Activated T-cell treated with anti-CD3 and anti-CD28 coated beads for 1 hour (primary cell): ENCODE measurements around the gene GATA2.

Experiments
- DNase-seq: peaks from one replicate; pipeline ENCODE4 v3.0.0-alpha.2; 2020; ENCODE audit warnings: low read depth

The GATA2 gene

DNA sequence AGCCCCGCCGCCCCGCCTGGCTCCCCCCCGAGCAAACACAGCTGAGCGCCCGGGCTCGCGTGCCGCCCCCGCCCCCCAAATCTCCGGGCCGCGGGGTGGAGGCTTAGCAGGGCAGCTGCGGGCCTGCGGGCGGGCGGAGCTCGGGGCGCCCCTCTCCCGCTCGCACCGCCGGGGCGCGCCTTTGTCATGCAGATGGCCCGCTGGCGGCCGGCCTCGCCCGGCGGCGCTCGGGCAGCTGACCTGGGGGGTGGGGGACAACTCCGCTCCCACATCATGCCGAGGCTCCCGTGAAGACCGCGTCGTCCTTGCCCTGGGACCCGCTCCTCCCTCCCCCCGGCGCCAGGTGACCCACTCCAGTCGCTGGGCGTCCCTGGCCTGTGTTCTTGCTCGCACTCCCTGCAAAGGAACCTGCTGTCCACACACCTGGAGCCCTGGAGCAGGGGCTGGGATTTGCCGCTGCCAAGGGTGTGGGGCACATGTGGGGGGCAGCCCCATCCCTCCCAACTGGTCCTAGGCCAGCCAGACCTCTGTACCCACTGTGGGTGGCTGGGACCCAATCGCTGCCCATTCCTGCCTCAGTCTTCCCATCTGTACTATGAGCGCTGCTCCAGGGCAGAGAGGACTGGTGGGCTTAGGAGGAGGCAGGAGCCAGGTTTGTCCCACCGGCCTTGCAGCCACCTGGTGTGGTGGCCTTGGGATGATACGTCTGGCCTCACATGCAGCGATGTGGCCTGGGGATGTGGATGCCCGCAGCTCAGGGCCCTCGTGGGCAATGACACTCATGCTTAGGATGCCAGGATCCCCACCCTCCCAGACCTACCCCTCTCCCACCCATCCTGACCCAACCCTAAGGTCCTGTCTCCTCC, 59.8 kb downstream of the GATA2 start:
- no peak for DNase-seq

DNA sequence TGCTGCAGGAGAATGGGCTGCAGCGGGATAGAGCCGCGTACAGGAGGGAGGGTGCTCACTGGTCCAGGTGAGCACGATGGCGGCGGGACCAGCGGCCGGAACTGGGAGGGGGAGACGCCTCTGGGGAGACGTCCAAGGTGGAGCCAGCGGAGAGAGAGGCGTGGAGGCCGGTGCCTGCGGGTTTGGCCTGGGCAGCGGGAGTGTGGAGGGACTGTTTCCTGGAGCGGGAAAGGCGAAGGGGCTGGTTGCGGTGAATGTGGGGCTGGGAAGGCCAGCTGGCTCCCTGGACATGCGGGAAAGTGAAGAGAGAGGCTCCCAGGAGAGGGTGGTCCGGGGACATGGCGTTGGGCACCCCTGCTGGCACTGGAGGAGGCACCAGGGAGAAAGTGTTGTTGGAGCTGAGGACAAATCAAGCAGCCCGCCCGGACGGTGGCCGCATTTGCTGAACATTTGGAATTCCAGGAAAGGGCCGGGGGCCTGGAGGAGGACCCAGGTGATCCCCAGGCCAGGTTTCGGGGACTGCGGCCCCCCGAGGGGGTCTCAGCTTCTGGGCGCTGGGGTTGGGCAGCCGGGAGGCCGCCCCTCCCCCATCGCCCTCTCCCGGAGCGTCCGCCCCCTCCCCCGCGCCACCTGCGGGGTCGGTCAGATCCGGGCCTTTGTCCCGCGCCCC, 60.6 kb downstream of the GATA2 start:
- DNase-seq, result no peak

DNA sequence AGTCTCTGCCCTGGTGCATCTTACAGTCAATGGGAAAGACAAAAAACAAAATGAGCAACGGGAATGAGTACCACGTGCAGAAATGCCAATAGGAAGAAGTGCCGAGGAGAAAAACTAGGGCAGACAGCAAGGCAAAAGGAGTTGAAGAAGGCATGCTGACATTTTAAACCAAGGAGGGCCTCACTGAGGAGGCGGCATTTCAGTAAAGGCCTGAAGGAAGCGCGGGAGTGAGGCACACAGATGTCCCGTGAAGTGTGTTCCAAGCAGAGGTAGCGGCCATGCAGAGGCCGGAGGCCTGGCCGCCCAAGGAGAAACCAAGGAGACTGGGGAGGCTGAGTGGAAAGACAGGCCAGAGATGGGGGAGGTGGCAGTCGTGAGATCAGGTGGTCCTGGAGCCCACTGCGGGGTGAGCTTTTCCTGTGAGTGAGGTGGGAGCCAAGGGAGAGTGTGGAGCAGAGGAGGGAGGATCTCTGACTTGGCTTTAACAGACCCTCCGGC, 61.1 kb downstream of the GATA2 start:
- no peak for DNase-seq

DNA sequence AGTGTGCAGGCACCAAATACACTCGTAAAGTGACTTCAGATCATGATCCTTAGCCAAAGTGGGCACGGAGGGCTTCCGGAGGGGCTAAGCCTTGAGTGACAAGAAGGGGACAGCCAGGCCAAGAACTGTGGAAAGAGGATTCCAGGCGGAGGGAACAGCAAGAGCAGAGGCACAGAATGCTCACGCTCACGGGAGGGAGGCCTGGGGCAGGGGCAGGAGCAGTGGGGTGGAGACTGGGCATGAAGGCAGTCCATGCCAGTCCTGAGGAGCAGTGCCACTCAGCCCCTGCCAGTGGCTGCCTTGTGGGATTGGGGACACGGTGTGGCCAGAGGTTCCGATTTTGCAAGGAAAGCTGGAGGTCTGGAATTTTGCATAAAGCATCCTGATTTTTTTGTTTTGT, 62.3 kb downstream of the GATA2 start:
- no peak for DNase-seq

DNA sequence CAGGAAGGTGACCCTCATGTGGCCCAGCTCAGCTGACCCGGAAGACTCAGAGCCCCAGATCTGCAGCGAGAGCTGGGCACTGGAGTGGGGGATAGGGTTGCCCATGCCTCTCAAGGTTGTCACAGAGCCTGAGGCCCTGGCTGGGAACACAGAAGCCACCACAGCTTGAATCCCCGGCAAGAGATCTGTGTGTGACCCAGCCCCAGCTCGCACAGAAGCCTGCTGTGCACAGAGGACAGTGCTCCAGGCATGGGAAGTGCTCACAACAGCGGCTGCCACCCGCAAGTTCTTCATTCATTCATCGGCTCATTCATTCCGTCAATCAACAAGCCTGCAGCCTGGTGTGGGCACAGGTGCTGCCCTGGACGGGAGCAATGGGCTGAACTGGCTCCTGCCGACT, 62.7 kb downstream of the GATA2 start:
- DNase-seq, result no peak

DNA sequence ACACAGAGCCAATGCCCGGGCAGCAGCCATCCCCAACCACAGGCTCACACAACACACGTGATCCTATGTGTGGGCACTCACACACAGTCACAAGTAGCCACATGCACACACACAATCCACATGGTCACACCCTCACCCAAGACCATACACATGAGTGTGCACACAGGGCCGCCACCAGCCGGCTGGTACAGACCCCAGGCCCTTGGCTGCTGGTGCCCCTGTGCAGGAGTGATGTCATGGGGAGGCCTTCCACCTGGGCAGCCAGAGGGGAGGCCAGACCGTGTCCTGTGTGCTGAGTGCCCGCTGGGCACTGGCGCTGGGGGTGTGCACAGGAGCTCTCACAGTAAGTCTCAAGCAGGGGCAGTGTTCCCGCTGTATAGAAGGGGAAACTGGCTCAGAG, 63.2 kb downstream of the GATA2 start:
- no peak for DNase-seq
